Limb (tissue), 2 donors: Measurements from ENCODE around the gene ABHD12.
"Not testable (repeated sequence)": the region's sequence is repeated elsewhere in the genome, so short reads cannot be mapped to it uniquely, and the experiment has no call there.

Experiments
- DNase-seq, 2 donors: peaks; one replicate each; pipeline ENCODE4 v3.0.0-alpha.2; 2016; ENCODE audit errors: extremely low spot score in 2 of 2

The ABHD12 gene

DNA sequence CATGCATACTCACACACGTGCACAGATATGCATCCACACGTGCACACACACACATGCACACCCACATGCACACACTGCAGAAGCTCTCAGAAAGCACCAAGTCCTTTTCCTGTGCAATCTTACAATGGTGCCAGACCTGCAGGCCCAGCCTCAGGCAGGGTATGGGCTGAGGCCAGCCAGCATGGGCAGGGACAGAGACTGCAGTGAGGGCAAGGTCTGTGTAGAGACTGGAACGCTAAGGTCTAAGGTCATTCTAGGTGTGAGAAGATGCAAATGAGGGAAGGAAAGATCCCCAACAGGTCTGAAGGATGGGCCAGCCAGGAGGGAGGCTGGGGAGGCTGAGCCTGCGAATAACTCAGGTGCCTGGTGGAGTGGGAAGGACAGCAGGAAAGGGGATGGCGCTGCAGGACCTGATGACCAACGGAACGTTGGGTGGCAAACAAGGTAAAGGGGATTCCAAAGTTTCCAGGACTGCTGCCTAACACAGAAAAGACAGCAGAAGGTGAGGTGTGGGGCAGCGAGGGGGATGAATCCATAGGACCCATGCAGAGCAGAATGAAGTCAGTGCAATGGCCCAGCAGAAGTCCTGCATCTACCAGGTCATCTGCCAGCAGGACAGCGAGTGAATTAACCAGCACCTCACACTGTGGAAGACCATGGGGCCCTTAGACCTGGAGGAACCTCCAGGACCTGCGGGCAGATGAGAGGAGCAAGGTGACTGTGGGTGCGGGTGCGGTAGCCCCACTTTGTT, 67.0 kb downstream of the ABHD12 start:
- no peak for DNase-seq

GRCh38 chr20:25321991-25322390, 68.6 kb downstream of the ABHD12 start:
- no peak for DNase-seq

DNA sequence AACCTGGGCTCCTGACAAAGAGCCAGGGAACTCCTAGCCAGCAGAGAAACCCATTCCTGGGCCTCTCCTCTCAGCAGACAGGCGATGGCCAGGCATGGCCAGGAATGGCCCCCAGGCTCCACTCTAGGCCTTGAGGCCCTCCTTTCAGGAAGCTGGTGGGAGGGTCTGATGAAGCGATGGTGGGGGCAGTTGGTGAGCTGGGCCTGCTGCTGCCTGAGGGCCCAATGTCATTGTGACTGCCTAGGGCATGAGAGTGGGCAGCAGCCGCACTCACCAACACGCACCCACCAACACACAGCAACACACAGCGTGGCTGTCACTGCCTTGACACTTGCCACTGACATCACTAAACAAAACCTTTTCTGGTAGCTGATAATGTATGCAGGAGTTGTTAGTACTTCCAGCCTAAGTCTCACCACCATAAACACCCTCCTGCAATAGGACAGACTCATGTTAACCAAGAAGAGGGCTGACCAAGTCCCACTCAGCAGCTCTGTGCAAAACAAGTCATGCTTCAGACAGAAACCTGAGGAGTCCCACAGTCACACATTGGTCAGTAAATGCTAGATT, 69.3 kb downstream of the ABHD12 start:
- DNase-seq: no peak

DNA sequence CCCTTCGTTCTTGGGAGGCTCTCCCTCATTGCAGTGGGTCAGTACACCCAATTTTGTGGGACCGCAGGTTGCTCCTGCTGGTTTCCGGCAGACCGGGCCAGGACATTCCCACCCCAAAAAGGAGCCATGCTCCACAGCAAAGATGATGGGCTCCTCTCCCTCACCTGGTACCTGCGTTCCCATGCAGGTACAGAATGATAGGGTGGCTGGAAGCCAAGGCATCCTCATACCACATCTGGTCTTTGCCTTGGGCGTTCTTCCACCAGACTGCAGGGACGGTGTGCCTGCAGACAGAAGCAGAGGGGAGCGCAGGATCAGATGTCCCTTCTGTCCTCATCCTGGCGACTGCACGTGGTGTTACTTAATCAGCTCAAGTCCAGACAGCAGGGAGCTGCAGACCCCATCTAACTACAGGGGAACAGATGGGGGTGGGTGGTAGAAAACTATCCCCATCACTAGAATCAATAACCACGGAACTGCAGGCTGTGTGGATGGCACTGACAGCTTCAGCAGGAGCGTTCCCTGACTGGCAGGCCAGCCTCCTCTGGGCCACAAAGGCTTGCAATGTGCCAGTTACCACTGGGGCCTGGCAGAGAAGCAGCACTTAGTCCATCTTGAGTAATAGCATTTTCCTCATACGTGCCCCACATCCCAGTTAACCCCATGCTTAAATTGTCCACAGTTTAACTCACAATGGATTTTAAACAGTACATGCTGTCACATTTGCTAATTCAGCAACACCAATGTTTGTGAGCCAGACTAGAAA, 70.4 kb downstream of the ABHD12 start:
- DNase-seq: no peak

DNA sequence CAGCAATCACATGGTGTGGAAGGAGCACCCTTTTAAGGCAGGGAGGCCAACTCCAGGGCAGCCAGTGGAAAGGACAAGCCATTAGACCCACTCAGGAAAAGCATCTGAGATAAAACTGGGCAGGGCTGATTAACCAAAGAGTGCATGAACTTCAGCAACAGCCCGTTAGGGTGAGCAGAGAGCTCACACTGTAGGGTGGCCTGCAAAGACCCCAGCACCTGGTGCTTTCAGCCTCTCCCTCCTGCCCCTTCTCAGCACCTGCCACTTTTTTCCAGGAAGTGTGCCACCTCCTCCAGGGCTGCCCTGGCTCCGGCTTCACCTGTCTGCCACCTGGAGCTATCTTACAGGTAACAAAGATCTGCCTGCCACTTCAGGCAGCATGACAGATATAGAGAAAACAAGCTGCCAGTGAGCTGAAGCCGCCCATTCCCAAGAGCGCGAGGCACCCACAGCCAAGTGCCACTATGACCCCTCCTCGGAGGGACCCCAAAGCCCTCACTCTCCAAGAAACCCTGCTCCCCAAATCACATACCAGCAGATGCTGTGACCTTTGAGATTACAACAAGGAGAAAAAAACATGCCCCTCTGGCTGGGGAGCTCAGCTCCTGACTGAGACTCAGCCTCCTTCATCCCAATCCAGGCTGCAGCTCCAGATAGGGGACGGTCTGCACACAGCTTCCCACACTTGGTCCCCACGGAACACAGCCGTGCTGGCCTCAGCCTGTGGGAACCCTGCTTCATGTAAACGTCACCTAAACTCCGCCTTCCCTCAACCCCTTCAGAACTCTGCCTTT, 71.2 kb downstream of the ABHD12 start:
- no peak for DNase-seq

GRCh38 chr20:25318471-25319240, 72.0 kb downstream of the ABHD12 start:
- DNase-seq: no peak

DNA sequence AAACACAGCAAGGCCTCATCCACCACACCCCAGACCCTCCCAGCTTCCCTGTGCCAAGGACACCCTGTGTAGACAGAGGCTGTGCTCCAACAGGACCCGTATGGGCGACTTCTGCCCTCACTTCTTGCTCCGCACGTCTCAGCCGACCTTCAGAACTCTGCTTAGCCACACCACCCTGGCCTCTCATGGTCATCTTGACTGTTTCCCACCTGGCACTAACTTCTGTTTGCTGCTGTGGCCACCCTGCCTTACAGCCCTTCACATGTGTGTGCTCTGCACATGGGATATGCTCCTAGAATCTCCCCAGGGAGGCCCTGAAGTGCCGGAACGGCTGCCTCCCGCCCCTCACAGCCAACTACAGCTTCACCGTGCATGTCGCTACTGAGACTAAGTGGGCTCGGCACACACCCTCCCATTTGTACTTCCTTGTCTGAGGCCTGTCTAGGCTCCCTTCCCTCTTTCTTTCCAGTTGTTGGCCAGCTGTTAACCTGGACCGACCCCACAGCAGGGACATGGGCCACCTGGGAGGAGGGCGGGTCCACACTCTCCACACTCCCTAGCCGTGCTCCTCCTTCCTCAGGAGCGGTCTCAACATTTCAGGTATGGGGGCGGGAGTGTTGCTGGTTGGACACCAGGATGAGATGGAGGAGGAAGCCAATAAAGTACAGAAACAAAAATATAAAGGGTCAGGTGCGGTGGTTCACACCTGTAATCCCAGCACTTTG, 73.1 kb downstream of the ABHD12 start:
- DNase-seq: no peak

GRCh38 chr20:25316506-25317190, 74.0 kb downstream of the ABHD12 start:
- DNase-seq: no peak

DNA sequence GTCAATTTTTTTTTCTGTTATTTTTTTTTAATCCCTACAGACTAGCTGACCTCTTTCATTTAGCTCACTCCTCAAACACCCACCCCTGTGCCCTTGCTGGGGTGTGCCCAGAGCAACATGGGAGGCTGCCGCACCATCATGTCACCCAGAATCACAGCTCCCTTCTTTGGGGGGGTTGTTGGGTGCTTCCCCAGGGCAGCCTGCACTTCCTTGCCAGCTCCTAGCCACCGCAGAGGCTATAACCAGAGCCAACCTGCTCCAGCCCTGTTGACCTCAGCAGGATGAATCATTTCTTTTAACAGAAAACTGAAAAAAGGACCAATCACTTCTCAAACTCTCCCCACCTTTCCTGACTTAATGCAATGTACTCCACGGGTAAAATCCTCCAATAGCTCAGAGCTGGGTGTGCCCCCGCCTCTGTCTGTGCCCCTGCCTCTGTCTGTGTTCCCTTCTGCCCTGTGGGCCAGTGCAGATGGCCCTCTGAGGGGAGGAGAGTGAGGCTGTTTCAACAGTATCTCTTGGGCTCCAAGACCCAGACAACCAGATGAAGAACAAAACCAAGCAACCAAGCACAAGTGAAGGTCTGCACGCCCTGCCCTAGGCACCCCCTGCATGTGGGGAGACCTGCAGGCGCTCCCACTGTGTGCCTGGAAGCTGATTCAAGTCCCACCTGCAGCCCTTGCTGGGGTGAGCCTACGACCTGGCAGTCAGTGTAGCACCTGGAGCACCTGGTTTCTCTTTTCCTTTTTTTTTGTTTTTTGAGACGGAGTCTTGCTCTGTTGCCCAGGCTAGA, 75.0 kb downstream of the ABHD12 start:
- no peak for DNase-seq

GRCh38 chr20:25314497-25315417, 75.9 kb downstream of the ABHD12 start:
- DNase-seq: no peak

DNA sequence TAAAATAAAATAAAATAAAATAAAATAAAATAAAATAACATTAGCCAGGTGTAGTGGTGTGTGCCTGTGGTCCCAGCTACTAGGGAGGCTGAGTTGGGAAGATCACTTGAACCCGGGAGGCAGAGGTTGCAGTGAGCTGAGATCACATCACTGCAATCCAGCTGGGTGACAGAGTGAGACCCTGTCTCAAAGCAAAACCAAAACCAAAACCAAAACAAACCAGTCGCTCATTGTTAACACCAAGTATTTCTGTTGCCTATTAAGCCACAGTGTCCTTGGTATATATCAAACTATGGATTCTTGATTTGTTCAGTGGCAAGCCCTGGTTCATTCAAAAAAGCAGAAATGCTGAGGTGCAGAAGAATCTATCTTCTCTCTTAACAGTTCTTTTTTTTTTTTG, 77.0 kb downstream of the ABHD12 start:
- no peak for DNase-seq

- DNase-seq: not testable (repeated sequence)
Measured at GRCh38 chr20:25312716-25313115, 77.9 kb downstream of the ABHD12 start.

GRCh38 chr20:25310921-25311728, 79.5 kb downstream of the ABHD12 start:
- DNase-seq: no peak

- DNase-seq: no peak
Measured at GRCh38 chr20:25310268-25310920, 80.2 kb downstream of the ABHD12 start.

- no peak for DNase-seq
Measured at GRCh38 chr20:25309395-25310267, 81.0 kb downstream of the ABHD12 start.
